ENCODE measurements around the gene UBE2Q2.

UBE2Q2 gene

GRCh38 chr15:75810874-75811498, 32.3 kb upstream of the UBE2Q2 start:
- Histone ChIP-seq H3K79me2 (no peaks in the 10 kb centered on the region), H2AFZ (no peak overlapping the region), H3K4me1 (no peaks in the 10 kb centered on the region), H3K4me2 (ENCODE audit: low read length) (no peak overlapping the region), H3K27me3 (ENCODE audit: control insufficient read depth, insufficient read depth, low read length) (no peaks in the 10 kb centered on the region), H3K9ac (no peak overlapping the region), H3K36me3 (ENCODE audit: control insufficient read depth, insufficient read depth, low read length) (no peaks in the 10 kb centered on the region), H3K27ac (no peak overlapping the region), H3K9me3 (ENCODE audit: control insufficient read depth, low read length) (no peaks in the 10 kb centered on the region), H3K4me3 (ENCODE audit: low read depth, low read length) (no peak overlapping the region)
- TF ChIP-seq CTCF (IDR thresholded peaks at IDR 0.05): no peak

DNA sequence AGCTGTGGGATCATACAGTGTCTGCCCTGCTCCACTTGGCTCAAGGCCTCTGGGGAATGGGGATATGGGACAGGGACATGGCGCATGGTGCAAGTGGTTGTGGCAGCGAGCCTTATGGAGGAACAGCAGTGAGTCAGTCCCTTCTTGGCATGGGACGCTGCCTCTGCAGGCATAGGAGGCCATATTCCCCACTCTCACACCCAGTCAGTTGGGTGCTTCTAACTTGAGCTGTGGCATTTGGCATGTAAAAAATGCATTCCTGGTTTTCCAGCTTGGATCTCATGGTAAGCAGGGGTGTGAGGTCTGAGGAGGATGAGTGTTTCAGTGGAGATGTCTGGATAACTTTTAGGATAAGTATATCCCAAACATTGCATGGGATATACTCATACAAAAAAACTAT, 31.6 kb upstream of the UBE2Q2 start:
- Histone ChIP-seq H3K4me2 (ENCODE audit: low read length) (no peak overlapping the region), H3K27ac (no peak overlapping the region), H2AFZ (no peak overlapping the region), H3K4me3 (ENCODE audit: low read depth, low read length) (no peak overlapping the region), H3K4me1 (no peaks in the 10 kb centered on the region), H3K9me3 (ENCODE audit: control insufficient read depth, low read length) (no peaks in the 10 kb centered on the region), H3K79me2 (no peaks in the 10 kb centered on the region), H3K9ac (no peak overlapping the region), H3K36me3 (ENCODE audit: control insufficient read depth, insufficient read depth, low read length) (no peaks in the 10 kb centered on the region), H3K27me3 (ENCODE audit: control insufficient read depth, insufficient read depth, low read length) (no peaks in the 10 kb centered on the region)
- TF ChIP-seq CTCF (IDR thresholded peaks at IDR 0.05): no peak

DNA sequence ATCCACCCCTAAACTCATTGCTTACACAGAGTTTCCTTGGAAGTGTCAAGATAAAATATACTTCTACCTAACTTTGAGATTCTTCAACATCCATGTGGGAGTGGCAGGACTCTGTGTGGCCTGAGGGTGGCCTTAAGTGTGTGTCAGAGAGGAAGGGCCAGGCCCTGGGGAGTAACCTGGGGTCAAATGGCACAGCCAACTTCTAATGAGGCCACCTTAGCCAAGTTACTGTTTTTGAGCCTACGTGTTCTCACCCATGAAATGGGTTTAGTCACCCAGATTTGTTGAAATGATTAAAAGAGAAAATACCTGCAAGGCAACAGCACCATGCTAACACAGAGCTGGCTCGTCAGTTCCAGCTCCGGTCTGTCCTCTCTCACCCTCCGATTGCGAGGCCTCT, 28.5 kb upstream of the UBE2Q2 start:
- H2AFZ ChIP-seq: no peak overlapping the region
- H3K27ac ChIP-seq: no peak overlapping the region
- no peak overlapping the region for H3K9ac ChIP-seq
- no peaks in the 10 kb centered on the region for H3K9me3 ChIP-seq (ENCODE audit: control insufficient read depth, low read length)
- H3K4me1 ChIP-seq: no peaks in the 10 kb centered on the region
- no peaks in the 10 kb centered on the region for H3K27me3 ChIP-seq (ENCODE audit: control insufficient read depth, insufficient read depth, low read length)
- no peak for TF ChIP-seq CTCF (IDR thresholded peaks at IDR 0.05)
- H3K4me3 ChIP-seq (ENCODE audit: low read depth, low read length): no peak overlapping the region
- no peak overlapping the region for H3K4me2 ChIP-seq (ENCODE audit: low read length)
- H3K79me2 ChIP-seq: no peaks in the 10 kb centered on the region
- no peaks in the 10 kb centered on the region for H3K36me3 ChIP-seq (ENCODE audit: control insufficient read depth, insufficient read depth, low read length)

- no peaks in the 10 kb centered on the region for H3K4me1 ChIP-seq
- no peaks in the 10 kb centered on the region for H3K79me2 ChIP-seq
- H3K36me3 ChIP-seq (ENCODE audit: control insufficient read depth, insufficient read depth, low read length): no peaks in the 10 kb centered on the region
- H3K9ac ChIP-seq: no peak overlapping the region
- H3K4me3 ChIP-seq (ENCODE audit: low read depth, low read length): no peak overlapping the region
- no peak overlapping the region for H2AFZ ChIP-seq
- no peak for TF ChIP-seq CTCF (IDR thresholded peaks at IDR 0.05)
- H3K4me2 ChIP-seq (ENCODE audit: low read length): no peak overlapping the region
- H3K27ac ChIP-seq: no peak overlapping the region
- no peaks in the 10 kb centered on the region for H3K9me3 ChIP-seq (ENCODE audit: control insufficient read depth, low read length)
- H3K27me3 ChIP-seq (ENCODE audit: control insufficient read depth, insufficient read depth, low read length): no peaks in the 10 kb centered on the region
Measured at GRCh38 chr15:75815811-75816719, 27.2 kb upstream of the UBE2Q2 start.
